ENCODE data around the gene ADARB2.
"Not testable (repeated sequence)": the region's sequence is repeated elsewhere in the genome, so short reads cannot be mapped to it uniquely, and the experiment has no call there.

Gene ADARB2

GRCh38 chr10:1404323-1405260, 332.7 kb downstream of the ADARB2 start:
- H3K36me3 Mint-ChIP-seq (ENCODE audit: low read depth), result no peaks in the 10 kb centered on the region

GRCh38 chr10:1403508-1404322, 333.6 kb downstream of the ADARB2 start:
- H3K27me3 Mint-ChIP-seq, result peaks cover 21% of the 10 kb centered on the region
- H3K4me1 Mint-ChIP-seq (ENCODE audit: low read depth), result no peaks in the 10 kb centered on the region
- H3K36me3 Mint-ChIP-seq (ENCODE audit: low read depth), result no peaks in the 10 kb centered on the region
- no peak overlapping the region for H3K4me3 Mint-ChIP-seq
- no peak overlapping the region for H3K27ac Mint-ChIP-seq
- H3K9me3 Mint-ChIP-seq, result no peaks in the 10 kb centered on the region

More at GRCh38 chr10:1404323-1405260, 332.7 kb downstream of the ADARB2 start:
- H3K4me1 Mint-ChIP-seq (ENCODE audit: low read depth), result no peaks in the 10 kb centered on the region
- H3K9me3 Mint-ChIP-seq, result no peaks in the 10 kb centered on the region
- no peak overlapping the region for H3K27ac Mint-ChIP-seq
- no peak overlapping the region for H3K4me3 Mint-ChIP-seq
- peaks cover 17% of the 10 kb centered on the region for H3K27me3 Mint-ChIP-seq

GRCh38 chr10:1402816-1403507, 334.4 kb downstream of the ADARB2 start:
- Mint-ChIP-seq H3K27ac (no peak overlapping the region), H3K4me3 (no peak overlapping the region), H3K9me3 (no peaks in the 10 kb centered on the region), H3K4me1 (ENCODE audit: low read depth) (no peaks in the 10 kb centered on the region), H3K36me3 (ENCODE audit: low read depth) (no peaks in the 10 kb centered on the region), H3K27me3 (peaks cover 22% of the 10 kb centered on the region)

- Mint-ChIP-seq H3K36me3 (ENCODE audit: low read depth) (no peaks in the 10 kb centered on the region), H3K27me3 (peaks cover 22% of the 10 kb centered on the region), H3K27ac (no peak overlapping the region), H3K9me3 (no peaks in the 10 kb centered on the region), H3K4me3 (no peak overlapping the region), H3K4me1 (ENCODE audit: low read depth) (no peaks in the 10 kb centered on the region)
Measured at GRCh38 chr10:1402016-1402770, 335.1 kb downstream of the ADARB2 start.

- peaks cover 22% of the 10 kb centered on the region for H3K27me3 Mint-ChIP-seq
- no peaks in the 10 kb centered on the region for H3K4me1 Mint-ChIP-seq (ENCODE audit: low read depth)
- no peak overlapping the region for H3K4me3 Mint-ChIP-seq
- no peaks in the 10 kb centered on the region for H3K9me3 Mint-ChIP-seq
- H3K27ac Mint-ChIP-seq, result no peak overlapping the region
- no peaks in the 10 kb centered on the region for H3K36me3 Mint-ChIP-seq (ENCODE audit: low read depth)
Measured at GRCh38 chr10:1401071-1401965, 336.0 kb downstream of the ADARB2 start.

- Mint-ChIP-seq H3K27me3 (peaks cover 17% of the 10 kb centered on the region), H3K4me3 (no peak overlapping the region), H3K9me3 (no peaks in the 10 kb centered on the region), H3K27ac (no peak overlapping the region), H3K36me3 (ENCODE audit: low read depth) (no peaks in the 10 kb centered on the region), H3K4me1 (ENCODE audit: low read depth) (no peaks in the 10 kb centered on the region)
Measured at GRCh38 chr10:1400101-1401070, 336.9 kb downstream of the ADARB2 start.

GRCh38 chr10:1399431-1400100, 337.8 kb downstream of the ADARB2 start:
- H3K4me3 Mint-ChIP-seq, result no peak overlapping the region
- no peaks in the 10 kb centered on the region for H3K36me3 Mint-ChIP-seq (ENCODE audit: low read depth)
- H3K27me3 Mint-ChIP-seq, result peaks cover 17% of the 10 kb centered on the region
- no peaks in the 10 kb centered on the region for H3K4me1 Mint-ChIP-seq (ENCODE audit: low read depth)
- no peak overlapping the region for H3K27ac Mint-ChIP-seq
- no peaks in the 10 kb centered on the region for H3K9me3 Mint-ChIP-seq

- Mint-ChIP-seq H3K4me3 (no peak overlapping the region), H3K27me3 (peaks cover 17% of the 10 kb centered on the region), H3K27ac (no peak overlapping the region), H3K4me1 (ENCODE audit: low read depth) (no peaks in the 10 kb centered on the region), H3K9me3 (no peaks in the 10 kb centered on the region), H3K36me3 (ENCODE audit: low read depth) (no peaks in the 10 kb centered on the region)
Measured at GRCh38 chr10:1398626-1399410, 338.5 kb downstream of the ADARB2 start.

GRCh38 chr10:1398116-1398515, 339.2 kb downstream of the ADARB2 start:
- not testable (repeated sequence) for H3K36me3 Mint-ChIP-seq (ENCODE audit: low read depth); H3K27ac Mint-ChIP-seq; H3K4me1 Mint-ChIP-seq (ENCODE audit: low read depth); H3K9me3 Mint-ChIP-seq; H3K4me3 Mint-ChIP-seq
- H3K27me3 Mint-ChIP-seq, result peaks cover 17% of the 10 kb centered on the region

- Mint-ChIP-seq H3K27ac (no peak overlapping the region), H3K36me3 (ENCODE audit: low read depth) (no peaks in the 10 kb centered on the region), H3K9me3 (no peaks in the 10 kb centered on the region), H3K4me1 (ENCODE audit: low read depth) (no peaks in the 10 kb centered on the region), H3K27me3 (peaks cover 11% of the 10 kb centered on the region), H3K4me3 (no peak overlapping the region)
Measured at GRCh38 chr10:1396297-1396635, 341.1 kb downstream of the ADARB2 start.

GRCh38 chr10:1395481-1396296, 341.6 kb downstream of the ADARB2 start:
- Mint-ChIP-seq H3K4me1 (ENCODE audit: low read depth) (no peaks in the 10 kb centered on the region), H3K9me3 (no peaks in the 10 kb centered on the region), H3K27me3 (peaks cover 11% of the 10 kb centered on the region), H3K36me3 (ENCODE audit: low read depth) (no peaks in the 10 kb centered on the region), H3K4me3 (no peak overlapping the region), H3K27ac (no peak overlapping the region)
